Left lung (tissue), 10 donors: ENCODE measurements around the gene GRM1. TPM values are rescaled to one million over a fixed set of nuclear protein-coding genes. Genes with fewer than 3 reads are reported as not detected.

Experiments
- ATAC-seq: fragments of 200-7000 bp; cut with Tn5 transposase; one replicate; pipeline ENCODE4 v1.9.1; 2020; ENCODE audit warnings: moderate library complexity
- DNase-seq, 4 donors: peaks; one replicate each; pipeline ENCODE4 v3.0.0-alpha.2; 2013 to 2020
- H3K27ac ChIP-seq, 2 donors: fragments of 200-600 bp; sonication (generic) in 1 of 2; one replicate each; pipeline versions ENCODE4 v1.5.0 to v1.8.0; 2020 to 2021
- H3K27me3 ChIP-seq, 2 donors: fragments of 200-600 bp; sonication (generic) in 1 of 2; one replicate each; pipeline versions ENCODE4 v1.5.0 to v1.8.0; 2020 to 2021
- H3K36me3 ChIP-seq, 2 donors: fragments of 200-600 bp; sonication (generic) in 1 of 2; one replicate each; pipeline versions ENCODE4 v1.5.0 to v1.8.0; 2020 to 2021
- H3K4me1 ChIP-seq, 2 donors: fragments of 200-600 bp; one replicate each; pipeline ENCODE4 v1.8.0; 2021
- H3K4me3 ChIP-seq, 2 donors: fragments of 200-600 bp; sonication (generic) in 1 of 2; one replicate each; pipeline versions ENCODE4 v1.5.0 to v1.8.0; 2020 to 2021; ENCODE audit warnings: mild to moderate bottlenecking in 1 of 2
- H3K9me3 ChIP-seq, 2 donors: fragments of 200-600 bp; sonication (generic) in 1 of 2; one replicate each; pipeline versions ENCODE4 v1.5.0 to v1.8.0; 2020 to 2021
- CTCF ChIP-seq, 2 donors: fragments of 200-600 bp; sonication (generic) in 1 of 2; IDR thresholded peaks; one replicate each; pipeline versions ENCODE4 v1.5.0 to v1.8.0; 2021; ENCODE audit warnings: antibody characterized with exemption in 2 of 2
- intact Hi-C, 2 donors: fragments of 100-400 bp; cut with DNase I; formaldehyde crosslinking; loops; one replicate each; pipeline versions ENCODE4 v1.11.2 to v1.14.2; 2022
- polyA plus RNA-seq, 6 donors: library from polyadenylated mRNA; unstranded; fragments of 120-200 nt; gene quantifications; one replicate each; pipeline ENCODE4 v1.2.1, GENCODE V29; 2013; ENCODE audit not compliant: insufficient read length in 6 of 6
- total RNA-seq, 2 donors: library from RNA; stranded (reverse); fragmentation: NEBNext Ultra II Directional; extraction: Animal tissue kit (Norgen Biotek cat#: 25700); gene quantifications; one replicate each; pipeline ENCODE4 v1.2.1, GENCODE V29; 2021
- donor health status: DM: no; HTN: yes; CAD: no.
- donor health status: DM: no; HTN: no; CAD: no.

The GRM1 gene
- total and polyA plus RNA-seq, 8 donors: 0.04 to 0.10 (median 0.07) TPM; not detected in 1

GRCh38 chr6:146041282-146041681 lies 12.4 kb downstream of the GRM1 start:
- intact Hi-C loops: no loop called here
- ATAC-seq (peak; percentile 49), DNase-seq (no peak)
- Histone ChIP-seq H3K9me3 (peaks cover 0 to 27% of the 10 kb centered on the region in 2 donors), H3K27me3 (no peaks in the 10 kb centered on the region), H3K27ac (no peak overlapping the region), H3K36me3 (no peaks in the 10 kb centered on the region), H3K4me3 (no peak overlapping the region), H3K4me1 (no peaks in the 10 kb centered on the region)
- TF ChIP-seq CTCF (IDR thresholded peaks at IDR 0.05): no peak

DNA sequence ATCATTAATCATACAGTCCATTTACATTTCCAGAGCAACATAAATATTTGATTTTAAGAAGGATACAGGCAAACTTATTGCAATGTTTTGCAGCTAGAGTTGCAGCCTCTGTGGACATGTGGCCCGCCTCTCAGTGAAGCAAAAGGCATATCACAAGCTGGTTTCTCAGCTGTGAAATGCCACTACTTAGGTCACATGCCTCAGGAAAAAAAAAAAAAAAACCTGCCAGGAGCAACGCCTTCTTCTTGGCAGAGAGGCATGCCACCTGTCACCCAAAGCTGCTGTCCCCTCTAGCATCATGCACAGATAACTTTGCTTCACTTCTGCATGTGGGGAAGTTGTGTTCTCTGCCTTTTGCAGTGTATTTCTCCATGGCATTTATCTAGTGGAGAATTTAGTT lies 18.5 kb downstream of the GRM1 start:
- Histone ChIP-seq H3K4me1 (no peaks in the 10 kb centered on the region), H3K27me3 (no peaks in the 10 kb centered on the region), H3K4me3 (no peak overlapping the region), H3K9me3 (peaks cover 0 to 4% of the 10 kb centered on the region in 2 donors), H3K36me3 (no peaks in the 10 kb centered on the region), H3K27ac (no peak overlapping the region)
- ATAC-seq (no peak), DNase-seq (no peak)
- no peak for TF ChIP-seq CTCF (IDR thresholded peaks at IDR 0.05)
- intact Hi-C loops: no loop called here

DNA sequence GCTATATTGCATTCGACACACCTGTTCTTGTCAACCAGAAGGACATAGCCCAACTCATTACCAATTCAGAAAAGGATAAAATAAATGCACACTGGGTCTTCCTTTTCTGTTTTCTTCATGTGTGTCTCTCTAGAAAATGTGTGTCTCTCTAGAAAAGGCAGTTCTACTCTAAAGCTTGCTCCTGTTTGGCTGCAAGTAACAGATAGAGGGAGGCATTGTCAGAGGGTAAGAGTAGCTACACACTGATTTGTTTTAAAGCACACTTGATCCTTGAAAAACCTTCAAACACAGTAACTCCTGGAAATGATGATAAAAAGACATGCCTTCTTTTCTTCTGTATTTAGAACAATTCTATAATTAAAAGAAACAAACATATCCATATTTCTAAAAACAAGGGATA lies 21.3 kb downstream of the GRM1 start:
- no peaks in the 10 kb centered on the region for H3K36me3 ChIP-seq
- H3K27ac ChIP-seq: no peak overlapping the region
- no peak for ATAC-seq
- H3K4me3 ChIP-seq: no peak overlapping the region
- no peak for DNase-seq
- no peaks in the 10 kb centered on the region for H3K27me3 ChIP-seq
- H3K9me3 ChIP-seq: peaks cover 0 to 4% of the 10 kb centered on the region in 2 donors
- TF ChIP-seq CTCF (IDR thresholded peaks at IDR 0.05): no peak
- no peaks in the 10 kb centered on the region for H3K4me1 ChIP-seq
- intact Hi-C loops: no loop called here

- DNase-seq: no peak
These were observed 27.6 kb downstream of the GRM1 start for GRCh38 chr6:146056506-146056905.

DNA sequence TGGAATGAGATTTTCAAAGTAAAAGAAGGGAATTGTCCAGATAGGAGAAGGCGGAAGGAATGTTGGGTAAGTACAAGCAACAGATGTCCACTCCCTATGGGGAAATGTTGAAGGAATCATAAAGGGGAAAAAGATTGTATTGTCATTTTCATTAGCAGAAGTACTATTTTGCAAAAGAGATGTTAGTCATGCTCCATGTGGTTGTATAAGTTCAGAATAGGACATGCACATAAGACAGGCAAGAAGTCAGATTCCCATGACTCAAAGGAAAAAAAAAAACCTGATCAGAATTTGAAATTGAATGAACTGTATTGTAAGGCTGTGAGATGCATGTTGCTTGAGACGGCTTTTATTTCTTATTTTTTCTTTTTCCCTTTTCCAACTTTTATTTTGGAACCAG lies 36.8 kb downstream of the GRM1 start:
- H3K4me3 ChIP-seq: no peak overlapping the region
- no peaks in the 10 kb centered on the region for H3K27me3 ChIP-seq
- TF ChIP-seq CTCF (IDR thresholded peaks at IDR 0.05): no peak
- intact Hi-C loops: no loop called here
- ATAC-seq: no peak
- DNase-seq: no peak
- H3K9me3 ChIP-seq: no peaks in the 10 kb centered on the region
- no peaks in the 10 kb centered on the region for H3K4me1 ChIP-seq
- H3K27ac ChIP-seq: no peak overlapping the region
- H3K36me3 ChIP-seq: no peaks in the 10 kb centered on the region

More at GRCh38 chr6:146056506-146056905, 27.6 kb downstream of the GRM1 start:
- Histone ChIP-seq H3K4me1 (no peaks in the 10 kb centered on the region), H3K27me3 (no peaks in the 10 kb centered on the region), H3K36me3 (no peaks in the 10 kb centered on the region), H3K27ac (no peak overlapping the region), H3K9me3 (peaks cover 0 to 6% of the 10 kb centered on the region in 2 donors), H3K4me3 (no peak overlapping the region)
- no peak for TF ChIP-seq CTCF (IDR thresholded peaks at IDR 0.05)
- no peak for ATAC-seq
- intact Hi-C loops: no loop called here
